ENCODE results near the gene CD93. TPM values are rescaled to one million over a fixed set of nuclear protein-coding genes. Genes with fewer than 3 reads are reported as not detected.

CD93 gene
- total RNA-seq, 6 donors from 2014 or later, result 25.1 to 160 (median 68.8) TPM

DNA sequence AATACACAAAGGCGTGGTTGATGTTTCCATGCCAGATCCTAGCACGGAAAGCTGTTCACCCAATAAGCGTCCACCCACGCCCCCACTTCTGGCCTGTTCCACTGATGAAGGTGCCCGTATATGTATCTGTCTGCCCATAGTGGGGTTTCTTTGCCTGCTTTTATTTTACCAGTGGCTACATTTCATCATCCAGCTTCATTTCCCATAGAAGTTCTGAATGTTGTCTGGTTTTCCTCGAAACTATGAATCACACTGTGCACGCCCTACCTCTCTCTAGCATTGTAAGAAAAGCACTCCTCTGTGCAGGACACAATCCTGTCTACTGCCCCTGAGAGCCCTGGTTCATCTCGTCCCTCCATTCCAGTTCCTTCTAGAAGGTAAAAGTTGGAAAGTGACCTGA is 8.8 kb upstream of the CD93 start:
- WGBS, 2 donors, result 86 to 88% methylated on average over 8 of the region's 8 CpGs
- peak in 1 of 2 donors; percentile 51 for ATAC-seq (ENCODE audit: low FRiP score in 2 of 2)
- TF ChIP-seq, protein P1, sequence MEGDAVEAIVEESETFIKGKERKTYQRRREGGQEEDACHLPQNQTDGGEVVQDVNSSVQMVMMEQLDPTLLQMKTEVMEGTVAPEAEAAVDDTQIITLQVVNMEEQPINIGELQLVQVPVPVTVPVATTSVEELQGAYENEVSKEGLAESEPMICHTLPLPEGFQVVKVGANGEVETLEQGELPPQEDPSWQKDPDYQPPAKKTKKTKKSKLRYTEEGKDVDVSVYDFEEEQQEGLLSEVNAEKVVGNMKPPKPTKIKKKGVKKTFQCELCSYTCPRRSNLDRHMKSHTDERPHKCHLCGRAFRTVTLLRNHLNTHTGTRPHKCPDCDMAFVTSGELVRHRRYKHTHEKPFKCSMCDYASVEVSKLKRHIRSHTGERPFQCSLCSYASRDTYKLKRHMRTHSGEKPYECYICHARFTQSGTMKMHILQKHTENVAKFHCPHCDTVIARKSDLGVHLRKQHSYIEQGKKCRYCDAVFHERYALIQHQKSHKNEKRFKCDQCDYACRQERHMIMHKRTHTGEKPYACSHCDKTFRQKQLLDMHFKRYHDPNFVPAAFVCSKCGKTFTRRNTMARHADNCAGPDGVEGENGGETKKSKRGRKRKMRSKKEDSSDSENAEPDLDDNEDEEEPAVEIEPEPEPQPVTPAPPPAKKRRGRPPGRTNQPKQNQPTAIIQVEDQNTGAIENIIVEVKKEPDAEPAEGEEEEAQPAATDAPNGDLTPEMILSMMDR (IDR thresholded peaks at IDR 0.05), result no peak
- TF ChIP-seq EP300 (IDR thresholded peaks at IDR 0.05), result no peak
- no peak for TF ChIP-seq POLR2AphosphoS5 (IDR thresholded peaks at IDR 0.05)
- no peak for TF ChIP-seq POLR2A (IDR thresholded peaks at IDR 0.05)
- DNase-seq, result peak in 1 of 2 donors; percentile 20
- H3K9me3 ChIP-seq, result no peaks in the 10 kb centered on the region
- no peaks in the 10 kb centered on the region for H3K27me3 ChIP-seq
- H3K4me1 ChIP-seq, result peaks cover 0 to 16% (median 10%) of the 10 kb centered on the region in 4 donors
- no peak overlapping the region for H3K4me3 ChIP-seq
- H3K36me3 ChIP-seq, result no peaks in the 10 kb centered on the region
- no peak overlapping the region for H3K27ac ChIP-seq

DNA sequence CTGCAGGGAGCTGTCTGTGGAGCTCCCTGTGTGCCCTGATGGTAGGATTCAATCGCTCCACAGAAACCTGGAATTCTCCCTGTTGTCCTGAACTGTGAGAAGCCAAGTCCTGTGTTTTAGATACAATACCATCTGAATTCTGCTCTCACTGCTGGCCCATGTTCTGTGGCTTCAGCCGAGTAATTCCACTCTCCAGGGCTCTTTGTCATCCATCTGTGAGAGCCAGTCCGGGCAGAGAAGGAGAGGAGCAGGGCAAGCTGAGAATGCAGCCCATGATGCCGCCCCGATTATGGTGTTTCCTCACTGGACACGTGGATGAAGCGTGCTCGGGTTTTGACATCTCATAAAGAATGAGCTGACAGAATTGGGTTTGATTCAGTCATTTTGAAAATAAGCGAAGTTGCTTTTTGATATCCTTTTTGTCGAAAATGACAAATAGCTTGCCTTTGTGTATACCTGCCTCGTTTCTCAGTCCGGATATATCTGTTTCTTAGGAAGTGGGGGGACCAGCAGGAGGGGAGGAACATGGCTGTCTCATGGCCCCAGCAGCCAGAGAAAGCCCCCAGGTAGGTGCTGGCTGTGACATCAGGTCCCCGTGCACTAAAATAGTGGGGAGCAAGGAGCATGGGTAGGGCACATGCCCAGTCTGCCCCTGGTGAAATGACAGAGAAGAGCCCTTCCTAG is 8.2 kb upstream of the CD93 start:
- DNase-seq, result peak in 1 of 2 donors; percentile 17
- Histone ChIP-seq H3K9me3 (no peaks in the 10 kb centered on the region), H3K4me1 (peaks cover 0 to 16% (median 10%) of the 10 kb centered on the region in 4 donors), H3K4me3 (no peak overlapping the region), H3K27me3 (no peaks in the 10 kb centered on the region), H3K36me3 (no peaks in the 10 kb centered on the region), H3K27ac (no peak overlapping the region)
- peak in 1 of 2 donors; percentile 29 for ATAC-seq (ENCODE audit: low FRiP score in 2 of 2)
- 75 to 83% methylated on average over 13 of the region's 13 CpGs for WGBS, 2 donors
- TF ChIP-seq, protein P1 (IDR thresholded peaks at IDR 0.05), result no peak
- no peak for TF ChIP-seq POLR2AphosphoS5 (IDR thresholded peaks at IDR 0.05)
- no peak for TF ChIP-seq EP300 (IDR thresholded peaks at IDR 0.05)
- no peak for TF ChIP-seq POLR2A (IDR thresholded peaks at IDR 0.05)

DNA sequence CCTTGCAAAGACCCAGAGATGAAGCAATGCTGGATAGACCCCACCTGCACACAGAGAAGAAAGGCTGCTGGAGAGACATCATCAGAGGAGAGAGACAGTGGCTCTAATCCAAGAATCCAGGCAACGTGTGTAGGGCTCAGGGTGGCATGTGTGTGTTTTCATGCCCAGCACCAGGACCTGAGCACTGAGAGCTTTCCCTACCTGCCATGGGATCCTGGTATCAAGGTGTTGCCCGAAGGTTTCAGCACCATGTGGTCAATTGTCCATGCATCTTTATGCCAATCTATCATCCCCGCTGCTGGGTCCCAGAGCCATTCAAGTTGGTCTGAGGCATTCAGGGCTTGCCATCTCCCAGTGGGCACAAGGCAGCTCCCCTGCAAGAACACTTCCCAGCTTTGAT is 7.5 kb upstream of the CD93 start:
- Histone ChIP-seq H3K27me3 (no peaks in the 10 kb centered on the region), H3K36me3 (no peaks in the 10 kb centered on the region), H3K4me1 (peaks cover 0 to 16% (median 10%) of the 10 kb centered on the region in 4 donors), H3K9me3 (no peaks in the 10 kb centered on the region), H3K27ac (no peak overlapping the region), H3K4me3 (no peak overlapping the region)
- ATAC-seq (ENCODE audit: low FRiP score in 2 of 2) (no peak), DNase-seq (peak in 1 of 2 donors; percentile 14)
- TF ChIP-seq EP300 (IDR thresholded peaks at IDR 0.05) (no peak), POLR2A (IDR thresholded peaks at IDR 0.05) (no peak), POLR2AphosphoS5 (IDR thresholded peaks at IDR 0.05) (no peak)
- TF ChIP-seq, protein P1 (IDR thresholded peaks at IDR 0.05), result no peak
- 67 to 81% methylated on average over 1 to 3 of the region's 3 CpGs for WGBS, 2 donors

DNA sequence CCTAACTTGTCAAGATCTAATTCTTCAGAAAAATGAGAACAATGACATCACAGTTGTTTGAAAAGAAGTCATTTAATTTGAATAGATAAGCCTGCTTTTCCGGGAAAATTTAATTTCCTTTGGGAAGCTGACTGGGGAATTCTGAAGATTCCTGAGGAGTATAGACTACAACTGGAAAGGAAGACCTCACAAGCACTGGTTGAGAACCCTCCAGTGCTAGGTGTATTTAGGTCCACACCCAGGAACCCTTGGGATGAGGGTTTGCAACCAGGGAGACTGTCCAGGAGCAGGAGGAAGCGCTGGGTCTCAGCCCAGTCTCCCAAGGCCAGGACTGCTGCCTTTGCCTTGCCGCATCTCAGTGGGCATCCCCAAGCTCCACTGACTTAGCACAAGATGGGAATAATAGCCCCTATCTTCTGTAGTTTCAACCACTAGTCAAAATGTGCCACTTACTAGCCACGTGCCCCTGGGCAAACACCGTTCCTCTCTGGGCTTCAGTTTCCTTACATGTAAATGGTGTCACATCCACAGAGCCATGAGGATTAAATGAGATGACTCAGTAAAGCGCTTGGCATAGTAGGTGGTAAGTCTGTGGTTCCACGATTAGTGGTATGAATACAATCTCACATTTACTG is 6.9 kb upstream of the CD93 start:
- no peaks in the 10 kb centered on the region for H3K9me3 ChIP-seq
- peak in 1 of 2 donors; percentile 12 for DNase-seq
- H3K4me3 ChIP-seq, result no peak overlapping the region
- no peak for TF ChIP-seq POLR2AphosphoS5 (IDR thresholded peaks at IDR 0.05)
- TF ChIP-seq, protein P1 (IDR thresholded peaks at IDR 0.05), result no peak
- no peak for TF ChIP-seq EP300 (IDR thresholded peaks at IDR 0.05)
- no peak for TF ChIP-seq POLR2A (IDR thresholded peaks at IDR 0.05)
- WGBS, 2 donors, result 85 to 88% methylated on average over 7 of the region's 7 CpGs
- peak overlapping the region in 1 of 4 donors; percentile 29 for H3K27ac ChIP-seq
- no peak for ATAC-seq (ENCODE audit: low FRiP score in 2 of 2)
- H3K27me3 ChIP-seq, result no peaks in the 10 kb centered on the region
- H3K36me3 ChIP-seq, result no peaks in the 10 kb centered on the region
- H3K4me1 ChIP-seq, result peaks cover 1 to 19% (median 12%) of the 10 kb centered on the region in 4 donors

All from upper lobe of left lung (tissue), 6 donors.